Neural cell (in vitro differentiated cells): ENCODE data around the gene ZNF394. TPM values are rescaled to one million over a fixed set of nuclear protein-coding genes. Genes with fewer than 3 reads are reported as not detected.

Experiments
- H2AFZ ChIP-seq: fragments of 200-600, 300-800 bp; sonication (generic), shearing (Covaris generic); 2 replicates; pipeline ENCODE4 v1.6.0; 2014; ENCODE audit warnings: low read depth, mild to moderate bottlenecking, antibody characterized with exemption, low read length, moderate library complexity
- H3F3A ChIP-seq: fragments of 200-600 bp; shearing (Covaris generic); 2 replicates; pipeline ENCODE4 v1.6.1; 2016; ENCODE audit warnings: mild to moderate bottlenecking, moderate library complexity, mixed read lengths, antibody characterized with exemption, low read length; ENCODE audit not compliant: insufficient read depth, poor library complexity, severe bottlenecking
- H3K27ac ChIP-seq: fragments of 200-600, 300-800 bp; sonication (generic), shearing (Covaris generic); 2 replicates; pipeline ENCODE4 v1.5.1; 2014; ENCODE audit warnings: mild to moderate bottlenecking, low read length, moderate library complexity
- H3K27me3 ChIP-seq: fragments of 300-800, 200-600 bp; sonication (generic), shearing (Covaris generic); 2 replicates; pipeline ENCODE4 v1.6.0; 2014; ENCODE audit warnings: mild to moderate bottlenecking, low read depth, low read length, moderate library complexity; ENCODE audit not compliant: insufficient read depth
- H3K36me3 ChIP-seq: fragments of 300-800, 200-600 bp; sonication (generic), shearing (Covaris generic); 2 replicates; pipeline ENCODE4 v1.5.1; 2014; ENCODE audit warnings: mild to moderate bottlenecking, antibody characterized with exemption, low read length, moderate library complexity; ENCODE audit not compliant: insufficient read depth
- H3K4me2 ChIP-seq: fragments of 300-800, 200-600 bp; sonication (generic), shearing (Covaris generic); 2 replicates; pipeline ENCODE4 v1.6.0; 2014; ENCODE audit warnings: mild to moderate bottlenecking, low read length
- H3K4me3 ChIP-seq: fragments of 300-800, 200-600 bp; sonication (generic), shearing (Covaris generic); 2 replicates; pipeline ENCODE4 v1.5.1; 2014; ENCODE audit warnings: mild to moderate bottlenecking, low read length, moderate library complexity
- H3K79me2 ChIP-seq: fragments of 200-600 bp; shearing (Covaris generic); replicated peaks from 2 replicates; pipeline ENCODE4 v1.6.0; 2014; ENCODE audit warnings: mild to moderate bottlenecking, low read length, moderate library complexity; ENCODE audit not compliant: insufficient read depth
- H3K9ac ChIP-seq: fragments of 300-800, 200-600 bp; sonication (generic), shearing (Covaris generic); 2 replicates; pipeline ENCODE4 v1.6.1; 2016; ENCODE audit warnings: mild to moderate bottlenecking, low read length, mixed read lengths
- H3K9me2 ChIP-seq: fragments of 200-600 bp; shearing (Covaris generic); 2 replicates; pipeline ENCODE4 v1.6.1; 2016; ENCODE audit warnings: mild to moderate bottlenecking, low read length, mixed read lengths; ENCODE audit not compliant: insufficient read depth
- H3K9me3 ChIP-seq: fragments of 200-600, 300-800 bp; sonication (generic), shearing (Covaris generic); 2 replicates; pipeline ENCODE4 v1.6.1; 2016; ENCODE audit warnings: mild to moderate bottlenecking, mixed run types, low read length, moderate library complexity, mixed read lengths
- H4K20me1 ChIP-seq: fragments of 200-600 bp; shearing (Covaris generic); 2 replicates; pipeline ENCODE4 v1.6.1; 2016; ENCODE audit warnings: mild to moderate bottlenecking, mixed run types; ENCODE audit not compliant: insufficient read depth
- EP300 ChIP-seq: fragments of 450-650 bp; conservative IDR thresholded peaks from 2 replicates; pipeline ENCODE4 v1.6.1; 2014; ENCODE audit warnings: antibody characterized with exemption, mild to moderate bottlenecking, moderate library complexity; ENCODE audit not compliant: poor library complexity, severe bottlenecking
- EZH2 ChIP-seq: fragments of 200-600, 300-800 bp; shearing (Covaris generic), sonication (generic); IDR thresholded peaks from 2 replicates; pipeline ENCODE4 v1.6.1; 2014; ENCODE audit warnings: antibody characterized with exemption, low read length, borderline replicate concordance, mild to moderate bottlenecking; ENCODE audit not compliant: insufficient read depth, poor library complexity, severe bottlenecking
- MXI1 ChIP-seq: fragments of 450-650 bp; conservative IDR thresholded peaks from 2 replicates; pipeline ENCODE4 v1.6.1; 2014; ENCODE audit warnings: antibody characterized with exemption, mild to moderate bottlenecking; ENCODE audit not compliant: poor library complexity, severe bottlenecking
- POLR2AphosphoS5 ChIP-seq: IDR thresholded peaks from 2 replicates; pipeline ENCODE4 v1.6.1; 2012
- RAD21 ChIP-seq: fragments of 450-650 bp; conservative IDR thresholded peaks from 2 replicates; pipeline ENCODE4 v1.6.1; 2014; ENCODE audit warnings: antibody characterized with exemption, mild to moderate bottlenecking, moderate library complexity
- SMC3 ChIP-seq: fragments of 450-650 bp; conservative IDR thresholded peaks from 2 replicates; pipeline ENCODE4 v1.6.1; 2014; ENCODE audit warnings: antibody characterized with exemption, mild to moderate bottlenecking, moderate library complexity; ENCODE audit not compliant: poor library complexity
- TAF1 ChIP-seq: IDR thresholded peaks from 2 replicates; pipeline ENCODE4 v1.6.1; 2012; ENCODE audit warnings: low read depth
- polyA plus RNA-seq: library from polyadenylated mRNA; depleted of rRNA; stranded (reverse); fragments of >200 nt; gene quantifications from 2 replicates; pipeline ENCODE4 v1.2.3, GENCODE V29; 2014
- TF ChIP-seq, protein P1 (sequence below): IDR thresholded peaks from 2 replicates; pipeline ENCODE4 v1.6.1; 2012; ENCODE audit warnings: borderline replicate concordance
- TF ChIP-seq, protein P2 (sequence below): fragments of 450-650 bp; IDR thresholded peaks from 2 replicates; pipeline ENCODE4 v1.5.1; 2014; ENCODE audit warnings: antibody characterized with exemption, mild to moderate bottlenecking, moderate library complexity; ENCODE audit not compliant: poor library complexity, severe bottlenecking

Gene ZNF394
- polyA plus RNA-seq, 1 donor from 2014 or later = 9.5 TPM

DNA sequence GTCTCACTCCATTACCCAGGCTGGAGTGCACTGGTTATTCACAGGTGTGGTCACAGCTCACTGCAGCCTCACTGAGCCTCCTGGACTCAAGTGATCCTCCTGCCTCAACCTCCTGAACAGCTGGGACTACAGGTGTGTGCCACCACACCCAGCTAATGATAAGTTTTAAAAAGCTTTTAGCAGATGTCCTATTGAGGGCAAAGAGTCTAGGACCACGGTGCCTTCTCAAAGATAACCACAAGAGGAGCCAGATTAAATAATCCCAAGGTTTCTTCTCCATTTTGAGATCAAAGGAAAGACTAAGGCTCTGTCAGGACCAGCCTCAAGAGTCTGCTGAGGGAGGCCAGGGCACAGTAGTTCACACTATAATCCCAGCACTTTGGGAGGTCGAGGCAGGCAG is 38.9 kb downstream of the ZNF394 start:
- Histone ChIP-seq H2AFZ (no peak overlapping the region), H3F3A (no peaks in the 10 kb centered on the region), H3K9me3 (no peaks in the 10 kb centered on the region), H3K27me3 (no peaks in the 10 kb centered on the region), H3K36me3 (no peaks in the 10 kb centered on the region), H4K20me1 (no peaks in the 10 kb centered on the region), H3K4me3 (no peak overlapping the region), H3K4me2 (no peak overlapping the region), H3K27ac (no peak overlapping the region), H3K79me2 (peaks cover 48% of the 10 kb centered on the region), H3K9me2 (no peaks in the 10 kb centered on the region), H3K9ac (no peak overlapping the region)
- TF ChIP-seq, protein P1, sequence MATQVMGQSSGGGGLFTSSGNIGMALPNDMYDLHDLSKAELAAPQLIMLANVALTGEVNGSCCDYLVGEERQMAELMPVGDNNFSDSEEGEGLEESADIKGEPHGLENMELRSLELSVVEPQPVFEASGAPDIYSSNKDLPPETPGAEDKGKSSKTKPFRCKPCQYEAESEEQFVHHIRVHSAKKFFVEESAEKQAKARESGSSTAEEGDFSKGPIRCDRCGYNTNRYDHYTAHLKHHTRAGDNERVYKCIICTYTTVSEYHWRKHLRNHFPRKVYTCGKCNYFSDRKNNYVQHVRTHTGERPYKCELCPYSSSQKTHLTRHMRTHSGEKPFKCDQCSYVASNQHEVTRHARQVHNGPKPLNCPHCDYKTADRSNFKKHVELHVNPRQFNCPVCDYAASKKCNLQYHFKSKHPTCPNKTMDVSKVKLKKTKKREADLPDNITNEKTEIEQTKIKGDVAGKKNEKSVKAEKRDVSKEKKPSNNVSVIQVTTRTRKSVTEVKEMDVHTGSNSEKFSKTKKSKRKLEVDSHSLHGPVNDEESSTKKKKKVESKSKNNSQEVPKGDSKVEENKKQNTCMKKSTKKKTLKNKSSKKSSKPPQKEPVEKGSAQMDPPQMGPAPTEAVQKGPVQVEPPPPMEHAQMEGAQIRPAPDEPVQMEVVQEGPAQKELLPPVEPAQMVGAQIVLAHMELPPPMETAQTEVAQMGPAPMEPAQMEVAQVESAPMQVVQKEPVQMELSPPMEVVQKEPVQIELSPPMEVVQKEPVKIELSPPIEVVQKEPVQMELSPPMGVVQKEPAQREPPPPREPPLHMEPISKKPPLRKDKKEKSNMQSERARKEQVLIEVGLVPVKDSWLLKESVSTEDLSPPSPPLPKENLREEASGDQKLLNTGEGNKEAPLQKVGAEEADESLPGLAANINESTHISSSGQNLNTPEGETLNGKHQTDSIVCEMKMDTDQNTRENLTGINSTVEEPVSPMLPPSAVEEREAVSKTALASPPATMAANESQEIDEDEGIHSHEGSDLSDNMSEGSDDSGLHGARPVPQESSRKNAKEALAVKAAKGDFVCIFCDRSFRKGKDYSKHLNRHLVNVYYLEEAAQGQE = no peak
- TF ChIP-seq SMC3 = no peak
- no peak for TF ChIP-seq TAF1
- TF ChIP-seq, protein P2, sequence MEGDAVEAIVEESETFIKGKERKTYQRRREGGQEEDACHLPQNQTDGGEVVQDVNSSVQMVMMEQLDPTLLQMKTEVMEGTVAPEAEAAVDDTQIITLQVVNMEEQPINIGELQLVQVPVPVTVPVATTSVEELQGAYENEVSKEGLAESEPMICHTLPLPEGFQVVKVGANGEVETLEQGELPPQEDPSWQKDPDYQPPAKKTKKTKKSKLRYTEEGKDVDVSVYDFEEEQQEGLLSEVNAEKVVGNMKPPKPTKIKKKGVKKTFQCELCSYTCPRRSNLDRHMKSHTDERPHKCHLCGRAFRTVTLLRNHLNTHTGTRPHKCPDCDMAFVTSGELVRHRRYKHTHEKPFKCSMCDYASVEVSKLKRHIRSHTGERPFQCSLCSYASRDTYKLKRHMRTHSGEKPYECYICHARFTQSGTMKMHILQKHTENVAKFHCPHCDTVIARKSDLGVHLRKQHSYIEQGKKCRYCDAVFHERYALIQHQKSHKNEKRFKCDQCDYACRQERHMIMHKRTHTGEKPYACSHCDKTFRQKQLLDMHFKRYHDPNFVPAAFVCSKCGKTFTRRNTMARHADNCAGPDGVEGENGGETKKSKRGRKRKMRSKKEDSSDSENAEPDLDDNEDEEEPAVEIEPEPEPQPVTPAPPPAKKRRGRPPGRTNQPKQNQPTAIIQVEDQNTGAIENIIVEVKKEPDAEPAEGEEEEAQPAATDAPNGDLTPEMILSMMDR = no peak
- TF ChIP-seq MXI1 = no peak
- no peak for TF ChIP-seq RAD21
- TF ChIP-seq POLR2AphosphoS5 = no peak
- no peak for TF ChIP-seq EZH2
- TF ChIP-seq EP300 = no peak

DNA sequence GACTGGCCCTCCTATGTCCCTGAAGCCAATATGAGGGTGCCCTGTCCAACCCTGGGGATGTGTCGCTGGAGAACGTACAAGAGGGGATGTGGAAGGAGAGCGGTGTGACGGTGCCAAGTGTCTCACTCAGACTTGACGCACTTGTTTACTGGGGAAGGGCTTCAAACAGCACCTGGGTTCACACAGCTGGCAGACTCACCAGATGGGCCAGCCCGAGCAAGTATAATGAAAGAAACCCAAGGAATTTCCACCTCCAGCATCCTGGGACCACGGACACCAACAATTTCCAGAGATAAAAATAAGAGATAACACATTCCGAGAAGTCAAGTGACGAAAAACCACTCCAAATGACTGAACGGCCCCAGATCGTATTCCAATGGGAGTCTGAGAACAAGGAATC is 39.4 kb downstream of the ZNF394 start:
- Histone ChIP-seq H3K9ac (no peak overlapping the region), H3K4me3 (no peak overlapping the region), H3K9me2 (no peaks in the 10 kb centered on the region), H3K27ac (no peak overlapping the region), H3F3A (no peaks in the 10 kb centered on the region), H3K79me2 (peaks cover 43% of the 10 kb centered on the region), H3K9me3 (no peaks in the 10 kb centered on the region), H4K20me1 (no peaks in the 10 kb centered on the region), H3K4me2 (no peak overlapping the region), H3K27me3 (no peaks in the 10 kb centered on the region), H2AFZ (no peak overlapping the region), H3K36me3 (no peaks in the 10 kb centered on the region)
- TF ChIP-seq EZH2 (no peak), SMC3 (no peak), EP300 (no peak), RAD21 (no peak), MXI1 (no peak), TAF1 (no peak), POLR2AphosphoS5 (no peak)
- TF ChIP-seq, protein P2 = no peak
- TF ChIP-seq, protein P1 = no peak
